Measurements from ENCODE around the gene TWNK.

Gene TWNK

DNA sequence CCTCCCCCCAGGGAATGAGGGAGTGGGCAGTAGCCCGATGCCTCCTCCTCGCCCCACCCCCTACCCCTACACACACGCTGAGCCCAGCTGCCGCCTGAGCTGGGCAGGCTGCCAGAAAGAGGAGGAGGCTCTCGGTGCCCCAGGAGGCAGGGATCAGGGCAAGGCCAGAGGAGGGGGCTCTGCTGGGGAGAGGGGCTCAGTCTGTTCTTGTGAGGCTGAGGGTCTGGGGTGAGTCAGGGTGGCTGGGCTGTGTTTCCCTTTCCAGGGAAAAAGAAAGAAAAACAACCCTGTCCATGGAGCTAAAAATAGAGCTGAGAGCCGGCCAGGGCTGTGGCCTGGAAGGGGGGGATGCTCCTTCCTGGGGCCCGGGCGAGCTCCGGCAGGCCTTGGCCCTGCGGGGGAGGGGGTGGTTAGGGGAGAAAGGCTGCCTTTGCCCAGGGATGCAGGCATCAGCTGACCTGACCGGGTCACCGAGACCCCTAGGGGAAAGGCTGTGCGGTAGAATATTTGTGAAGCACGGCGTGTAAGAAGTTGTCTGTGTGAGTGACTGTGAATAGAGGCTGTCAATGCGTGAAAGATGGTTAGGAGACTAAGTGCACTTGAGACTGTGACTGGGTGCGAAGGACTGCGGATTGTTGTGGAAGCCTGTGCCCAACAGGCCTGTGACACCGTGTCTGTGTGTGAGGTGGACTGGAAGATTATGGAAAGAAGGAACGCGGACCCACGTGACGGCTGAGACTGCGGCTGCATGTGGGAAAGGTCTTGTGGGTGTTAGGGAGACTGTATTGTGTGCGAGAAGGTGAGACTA is 11.0 kb downstream of the TWNK start:
- peaks cover 18 to 41% of the 10 kb centered on the region in 2 donors for H3K4me1 ChIP-seq (ENCODE audit: control insufficient read depth in 1 of 2, insufficient read depth in 2 of 2, low read length in 2 of 2)
- no peaks in the 10 kb centered on the region for H3K27me3 ChIP-seq (ENCODE audit: low read depth, low read length)
- no peaks in the 10 kb centered on the region for H3K9me3 ChIP-seq (ENCODE audit: control insufficient read depth in 1 of 2, low read length in 2 of 2)
- peaks cover 8 to 26% of the 10 kb centered on the region in 2 donors for H3K36me3 ChIP-seq (ENCODE audit: control insufficient read depth in 1 of 2, insufficient read depth in 2 of 2, low read length in 2 of 2)
- peak overlapping the region; percentile 59 to 82 for H3K4me3 ChIP-seq (ENCODE audit: low read depth in 1 of 2, low read length in 2 of 2)
- peak overlapping the region; percentile 97 for H3K27ac ChIP-seq (ENCODE audit: low read length)

DNA sequence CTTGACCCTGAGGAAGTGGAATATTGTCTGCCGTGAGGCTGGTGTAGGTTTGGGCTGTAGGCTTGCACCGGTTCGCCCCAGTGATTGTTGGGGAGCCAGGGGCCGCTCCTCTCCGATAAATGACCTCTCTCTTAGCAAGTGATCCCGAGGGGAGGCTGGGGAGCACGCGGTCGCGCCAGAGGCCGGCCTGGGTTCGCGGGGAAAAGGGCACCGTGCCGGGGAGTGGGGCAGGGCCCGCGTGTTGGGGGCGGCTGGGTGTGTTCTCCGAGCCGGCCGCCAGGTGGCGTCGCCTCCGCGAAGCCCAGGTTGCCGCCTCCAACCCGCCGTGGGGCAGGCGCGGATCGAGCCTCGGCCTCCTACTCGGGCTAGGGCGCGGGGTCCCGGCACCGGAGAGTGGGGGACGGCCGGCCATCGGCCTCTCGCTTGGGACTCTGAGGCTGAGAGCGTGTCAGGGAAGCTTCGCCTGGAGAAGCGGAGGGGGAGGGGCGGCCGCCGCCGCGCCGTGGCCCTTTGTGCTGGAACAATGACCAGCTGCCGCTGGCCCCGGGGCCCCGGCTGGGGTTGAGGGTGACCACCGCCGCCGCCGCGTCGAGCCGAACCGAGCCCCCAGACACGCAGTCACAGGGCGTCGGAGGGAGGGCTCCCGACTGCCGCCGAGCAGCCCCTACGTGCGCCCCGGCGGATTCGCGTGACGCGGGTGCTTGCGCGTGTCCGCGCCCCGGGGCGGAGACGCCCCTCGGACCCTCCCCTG is 11.8 kb downstream of the TWNK start:
- Histone ChIP-seq H3K36me3 (ENCODE audit: control insufficient read depth in 1 of 2, insufficient read depth in 2 of 2, low read length in 2 of 2) (peaks cover 3 to 29% of the 10 kb centered on the region in 2 donors), H3K27me3 (ENCODE audit: low read depth, low read length) (no peaks in the 10 kb centered on the region), H3K4me1 (ENCODE audit: control insufficient read depth in 1 of 2, insufficient read depth in 2 of 2, low read length in 2 of 2) (peaks cover 18 to 48% of the 10 kb centered on the region in 2 donors), H3K4me3 (ENCODE audit: low read depth in 1 of 2, low read length in 2 of 2) (peak overlapping the region; percentile 59 to 82), H3K9me3 (ENCODE audit: control insufficient read depth in 1 of 2, low read length in 2 of 2) (no peaks in the 10 kb centered on the region), H3K27ac (ENCODE audit: low read length) (peak overlapping the region; percentile 97)

DNA sequence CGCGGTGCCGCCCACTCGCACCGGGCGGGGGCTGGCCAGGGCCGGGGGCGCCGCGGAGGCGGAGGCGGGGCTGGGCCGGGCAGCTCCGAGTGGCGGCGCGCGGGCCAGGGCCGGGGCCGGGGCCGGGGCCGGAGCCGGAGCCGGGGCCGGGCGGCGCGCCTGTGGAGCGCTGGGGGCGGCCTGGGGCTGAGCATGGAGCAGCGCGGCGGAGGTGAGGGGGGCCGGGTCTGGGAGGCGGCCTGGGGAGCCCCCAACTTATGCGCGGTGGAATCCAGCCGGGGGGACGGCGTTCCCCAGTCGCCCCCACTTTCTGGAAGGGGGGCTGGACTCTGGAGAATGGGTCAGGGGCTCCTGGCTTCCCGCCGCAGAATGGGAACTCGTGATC is 12.4 kb downstream of the TWNK start, which contains the start of gene LZTS2:
TSS of gene LZTS2 (plus strand) at position 67 of the 385 bp plus-strand sequence. CDS start 2,731 bp downstream, outside the sequence.
- peak within 1 kb of the TSS; percentile 98 for H3K27ac ChIP-seq (ENCODE audit: low read length)
- peaks cover 18 to 50% of the 10 kb centered on the region in 2 donors for H3K4me1 ChIP-seq (ENCODE audit: control insufficient read depth in 1 of 2, insufficient read depth in 2 of 2, low read length in 2 of 2)
- peak within 1 kb of the TSS; percentile 71 to 82 for H3K4me3 ChIP-seq (ENCODE audit: low read depth in 1 of 2, low read length in 2 of 2)
- no peaks in the 10 kb centered on the region for H3K9me3 ChIP-seq (ENCODE audit: control insufficient read depth in 1 of 2, low read length in 2 of 2)
- peaks cover 3 to 30% of the 10 kb centered on the region in 2 donors for H3K36me3 ChIP-seq (ENCODE audit: control insufficient read depth in 1 of 2, insufficient read depth in 2 of 2, low read length in 2 of 2)
- no peaks in the 10 kb centered on the region for H3K27me3 ChIP-seq (ENCODE audit: low read depth, low read length)

DNA sequence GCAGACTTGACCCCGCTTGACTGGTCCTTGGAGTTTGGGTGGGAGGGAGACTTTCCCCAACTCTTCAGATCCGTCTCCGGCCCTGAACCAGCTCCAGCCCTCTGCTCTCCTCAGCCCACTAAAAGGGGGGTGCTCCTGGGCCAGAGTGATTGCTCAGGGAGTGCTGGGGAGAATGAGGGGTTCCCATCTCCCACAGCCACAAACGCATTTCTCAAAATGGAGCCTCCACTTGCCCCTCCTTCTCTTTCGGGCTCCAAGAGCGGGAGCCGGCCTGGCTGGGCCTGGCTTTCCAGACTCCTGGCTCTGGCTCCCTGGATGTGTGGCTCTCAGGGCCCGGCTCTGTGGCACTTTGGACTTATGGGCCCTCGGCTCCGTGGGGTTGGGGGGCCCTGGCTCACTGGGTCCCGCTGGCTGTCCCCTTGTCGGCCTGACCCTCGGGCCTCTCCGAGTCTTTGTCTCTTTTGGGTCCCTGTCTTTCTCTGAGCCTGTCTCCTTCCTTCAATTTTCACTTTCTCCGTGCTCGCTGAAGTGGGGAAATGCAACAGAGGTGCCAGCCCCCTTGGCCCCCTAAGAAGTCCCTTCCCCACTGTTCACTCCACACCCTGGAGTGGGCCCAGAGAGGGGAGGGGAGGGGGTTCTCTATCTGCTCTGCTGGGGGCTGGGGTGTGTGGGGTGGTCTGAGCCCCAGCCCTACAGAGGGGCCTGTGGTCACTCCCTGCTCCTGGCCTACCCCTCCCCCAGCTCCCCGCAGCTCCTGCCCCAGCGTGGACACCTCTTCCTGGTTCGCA is 13.0 kb downstream of the TWNK start:
- H3K9me3 ChIP-seq (ENCODE audit: control insufficient read depth in 1 of 2, low read length in 2 of 2) = no peaks in the 10 kb centered on the region
- H3K27ac ChIP-seq (ENCODE audit: low read length) = peak overlapping the region; percentile 98
- peaks cover 3 to 35% of the 10 kb centered on the region in 2 donors for H3K36me3 ChIP-seq (ENCODE audit: control insufficient read depth in 1 of 2, insufficient read depth in 2 of 2, low read length in 2 of 2)
- H3K4me3 ChIP-seq (ENCODE audit: low read depth in 1 of 2, low read length in 2 of 2) = peak overlapping the region; percentile 71 to 80
- no peaks in the 10 kb centered on the region for H3K27me3 ChIP-seq (ENCODE audit: low read depth, low read length)
- peaks cover 18 to 50% of the 10 kb centered on the region in 2 donors for H3K4me1 ChIP-seq (ENCODE audit: control insufficient read depth in 1 of 2, insufficient read depth in 2 of 2, low read length in 2 of 2)

DNA sequence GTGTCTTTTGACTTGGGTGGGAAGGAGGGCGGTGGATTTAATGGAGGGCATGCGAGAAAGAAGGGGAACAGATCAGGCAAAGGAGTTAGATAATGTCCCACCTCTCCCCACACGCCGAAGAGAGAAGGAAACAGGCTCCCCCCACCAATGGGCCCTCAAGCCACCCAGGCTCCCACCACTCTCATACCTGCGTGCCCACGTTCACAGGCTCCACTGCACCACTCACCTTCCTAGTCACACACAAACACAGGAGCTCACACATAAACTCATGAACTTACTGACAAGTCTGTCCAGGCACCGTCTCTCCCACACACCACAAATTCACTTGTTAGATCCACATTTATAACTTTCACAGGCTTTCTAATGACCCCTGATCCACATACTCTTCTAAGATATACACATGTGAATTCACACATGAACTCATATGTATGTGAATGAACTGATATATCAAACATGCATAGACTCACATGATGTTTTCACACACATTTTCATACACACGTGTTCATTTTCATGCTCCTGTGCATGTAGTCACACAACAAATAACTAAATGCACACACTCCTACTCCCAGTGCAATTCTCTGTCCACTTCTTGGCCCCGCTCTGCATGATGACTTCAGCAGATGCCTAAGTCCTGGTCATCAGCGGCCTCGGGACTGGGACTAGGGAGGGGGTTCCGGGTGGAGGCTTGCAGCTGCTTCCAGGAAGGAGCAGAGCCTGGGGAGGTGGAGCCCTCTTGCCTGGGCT is 13.7 kb downstream of the TWNK start:
- no peaks in the 10 kb centered on the region for H3K9me3 ChIP-seq (ENCODE audit: control insufficient read depth in 1 of 2, low read length in 2 of 2)
- H3K4me3 ChIP-seq (ENCODE audit: low read depth in 1 of 2, low read length in 2 of 2) = peak overlapping the region; percentile 71 to 80
- peak overlapping the region; percentile 98 for H3K27ac ChIP-seq (ENCODE audit: low read length)
- H3K36me3 ChIP-seq (ENCODE audit: control insufficient read depth in 1 of 2, insufficient read depth in 2 of 2, low read length in 2 of 2) = peaks cover 9 to 42% of the 10 kb centered on the region in 2 donors
- peaks cover 18 to 50% of the 10 kb centered on the region in 2 donors for H3K4me1 ChIP-seq (ENCODE audit: control insufficient read depth in 1 of 2, insufficient read depth in 2 of 2, low read length in 2 of 2)
- H3K27me3 ChIP-seq (ENCODE audit: low read depth, low read length) = no peaks in the 10 kb centered on the region

DNA sequence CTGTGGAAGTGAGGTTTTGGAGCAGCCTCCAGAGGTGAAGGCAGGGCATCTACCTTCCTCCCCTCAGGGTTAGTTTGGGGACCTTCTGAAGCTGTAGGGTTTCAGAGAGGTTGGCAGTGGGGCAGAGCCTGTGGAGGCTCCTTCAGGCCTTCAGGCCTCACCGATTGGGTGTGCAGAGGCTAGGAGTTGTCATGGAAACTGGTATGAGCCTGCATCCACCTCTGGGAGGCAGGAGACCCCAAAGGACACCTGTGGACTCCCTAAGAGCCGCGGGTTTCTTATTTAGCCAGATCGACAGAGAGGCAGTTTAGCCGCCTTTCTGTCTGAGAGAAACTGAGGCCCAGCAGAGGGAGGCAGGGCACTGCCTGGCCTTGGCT is 14.3 kb downstream of the TWNK start:
- peaks cover 9 to 48% of the 10 kb centered on the region in 2 donors for H3K36me3 ChIP-seq (ENCODE audit: control insufficient read depth in 1 of 2, insufficient read depth in 2 of 2, low read length in 2 of 2)
- H3K9me3 ChIP-seq (ENCODE audit: control insufficient read depth in 1 of 2, low read length in 2 of 2) = no peaks in the 10 kb centered on the region
- H3K27ac ChIP-seq (ENCODE audit: low read length) = peak overlapping the region; percentile 98
- H3K4me3 ChIP-seq (ENCODE audit: low read depth in 1 of 2, low read length in 2 of 2) = peak overlapping the region; percentile 71 to 80
- H3K4me1 ChIP-seq (ENCODE audit: control insufficient read depth in 1 of 2, insufficient read depth in 2 of 2, low read length in 2 of 2) = peaks cover 18 to 49% of the 10 kb centered on the region in 2 donors
- H3K27me3 ChIP-seq (ENCODE audit: low read depth, low read length) = no peaks in the 10 kb centered on the region

DNA sequence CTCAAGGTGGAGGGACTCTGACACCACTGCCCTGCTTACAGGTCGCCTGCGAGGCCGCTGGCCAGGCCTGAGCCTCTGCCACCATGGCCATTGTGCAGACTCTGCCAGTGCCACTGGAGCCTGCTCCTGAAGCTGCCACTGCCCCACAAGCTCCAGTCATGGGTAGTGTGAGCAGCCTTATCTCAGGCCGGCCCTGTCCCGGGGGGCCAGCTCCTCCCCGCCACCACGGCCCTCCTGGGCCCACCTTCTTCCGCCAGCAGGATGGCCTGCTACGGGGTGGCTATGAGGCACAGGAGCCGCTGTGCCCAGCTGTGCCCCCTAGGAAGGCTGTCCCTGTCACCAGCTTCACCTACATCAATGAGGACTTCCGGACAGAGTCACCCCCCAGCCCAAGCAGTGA is 15.1 kb downstream of the TWNK start:
- peaks cover 9 to 53% of the 10 kb centered on the region in 2 donors for H3K36me3 ChIP-seq (ENCODE audit: control insufficient read depth in 1 of 2, insufficient read depth in 2 of 2, low read length in 2 of 2)
- H3K4me3 ChIP-seq (ENCODE audit: low read depth in 1 of 2, low read length in 2 of 2) = peak overlapping the region in 1 of 2 donors; percentile 80
- H3K27me3 ChIP-seq (ENCODE audit: low read depth, low read length) = no peaks in the 10 kb centered on the region
- H3K4me1 ChIP-seq (ENCODE audit: control insufficient read depth in 1 of 2, insufficient read depth in 2 of 2, low read length in 2 of 2) = peaks cover 18 to 54% of the 10 kb centered on the region in 2 donors
- H3K9me3 ChIP-seq (ENCODE audit: control insufficient read depth in 1 of 2, low read length in 2 of 2) = no peaks in the 10 kb centered on the region
- H3K27ac ChIP-seq (ENCODE audit: low read length) = peak overlapping the region; percentile 98

DNA sequence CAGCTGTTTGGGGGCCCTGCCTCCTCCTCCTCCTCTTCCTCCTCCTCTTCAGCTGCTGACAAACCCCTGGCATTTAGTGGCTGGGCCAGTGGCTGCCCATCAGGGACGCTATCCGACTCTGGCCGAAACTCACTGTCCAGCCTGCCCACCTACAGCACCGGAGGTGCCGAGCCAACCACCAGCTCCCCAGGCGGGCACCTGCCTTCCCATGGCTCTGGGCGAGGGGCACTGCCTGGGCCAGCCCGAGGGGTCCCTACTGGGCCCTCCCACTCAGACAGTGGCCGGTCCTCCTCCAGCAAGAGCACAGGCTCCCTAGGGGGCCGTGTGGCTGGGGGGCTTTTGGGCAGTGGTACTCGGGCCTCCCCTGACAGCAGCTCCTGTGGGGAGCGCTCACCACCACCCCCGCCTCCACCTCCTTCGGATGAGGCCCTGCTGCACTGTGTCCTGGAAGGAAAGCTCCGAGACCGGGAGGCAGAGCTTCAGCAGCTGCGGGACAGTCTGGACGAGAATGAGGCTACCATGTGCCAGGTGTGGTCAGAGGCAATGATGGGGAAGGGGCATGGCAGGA is 16.4 kb downstream of the TWNK start:
- H3K4me3 ChIP-seq (ENCODE audit: low read depth in 1 of 2, low read length in 2 of 2) = no peak overlapping the region
- H3K36me3 ChIP-seq (ENCODE audit: control insufficient read depth in 1 of 2, insufficient read depth in 2 of 2, low read length in 2 of 2) = peaks cover 9 to 51% of the 10 kb centered on the region in 2 donors
- H3K27me3 ChIP-seq (ENCODE audit: low read depth, low read length) = no peaks in the 10 kb centered on the region
- H3K27ac ChIP-seq (ENCODE audit: low read length) = no peak overlapping the region
- no peaks in the 10 kb centered on the region for H3K9me3 ChIP-seq (ENCODE audit: control insufficient read depth in 1 of 2, low read length in 2 of 2)
- peaks cover 16 to 62% of the 10 kb centered on the region in 2 donors for H3K4me1 ChIP-seq (ENCODE audit: control insufficient read depth in 1 of 2, insufficient read depth in 2 of 2, low read length in 2 of 2)

DNA sequence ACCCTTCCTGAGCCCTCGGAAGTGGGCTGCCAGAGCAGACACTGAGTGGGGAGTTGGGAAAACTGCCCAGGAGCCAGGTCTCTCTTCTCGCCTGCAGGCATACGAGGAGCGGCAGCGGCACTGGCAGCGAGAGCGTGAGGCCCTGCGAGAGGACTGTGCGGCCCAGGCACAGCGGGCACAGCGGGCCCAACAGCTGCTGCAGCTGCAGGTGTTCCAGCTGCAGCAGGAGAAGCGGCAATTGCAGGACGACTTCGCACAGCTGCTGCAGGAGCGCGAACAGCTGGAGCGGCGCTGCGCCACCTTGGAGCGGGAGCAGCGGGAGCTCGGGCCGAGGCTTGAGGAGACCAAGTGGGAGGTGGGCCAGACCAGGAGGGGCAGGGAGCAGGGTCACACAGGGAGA is 18.0 kb downstream of the TWNK start:
- Histone ChIP-seq H3K4me3 (ENCODE audit: low read depth in 1 of 2, low read length in 2 of 2) (no peak overlapping the region), H3K4me1 (ENCODE audit: control insufficient read depth in 1 of 2, insufficient read depth in 2 of 2, low read length in 2 of 2) (peaks cover 14 to 61% of the 10 kb centered on the region in 2 donors), H3K9me3 (ENCODE audit: control insufficient read depth in 1 of 2, low read length in 2 of 2) (no peaks in the 10 kb centered on the region), H3K36me3 (ENCODE audit: control insufficient read depth in 1 of 2, insufficient read depth in 2 of 2, low read length in 2 of 2) (peaks cover 9 to 39% of the 10 kb centered on the region in 2 donors), H3K27ac (ENCODE audit: low read length) (no peak overlapping the region), H3K27me3 (ENCODE audit: low read depth, low read length) (no peaks in the 10 kb centered on the region)

DNA sequence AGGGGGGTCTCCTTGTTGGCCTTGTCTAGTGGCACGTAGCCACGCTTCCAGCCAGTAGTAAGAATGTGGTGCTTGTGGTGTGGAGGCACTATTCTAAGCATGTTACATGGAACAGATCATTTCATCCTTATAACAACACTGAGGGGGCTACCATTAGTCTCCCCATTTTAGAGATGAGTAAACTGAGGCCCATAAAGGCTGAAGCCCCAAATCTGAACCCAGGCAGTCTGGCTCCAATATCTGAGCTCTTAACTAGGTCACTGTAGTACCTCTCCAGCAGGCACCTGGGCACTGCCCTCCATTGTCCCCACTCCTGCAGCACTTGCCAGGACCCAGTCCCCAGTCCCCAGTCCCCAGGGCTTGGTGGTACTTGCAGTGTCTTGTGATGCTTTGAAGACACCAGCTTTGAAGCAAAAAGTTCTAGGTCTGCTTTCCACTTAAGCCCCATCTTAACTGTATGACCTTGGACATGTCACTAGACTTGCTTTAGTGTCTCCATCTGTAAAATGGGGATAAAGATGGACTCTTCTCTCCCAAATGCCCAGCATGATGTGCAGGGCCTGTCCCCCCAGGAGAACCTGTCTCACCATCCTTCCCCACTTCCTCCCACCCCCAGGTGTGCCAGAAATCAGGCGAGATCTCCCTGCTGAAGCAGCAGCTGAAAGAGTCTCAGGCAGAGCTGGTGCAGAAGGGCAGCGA is 18.7 kb downstream of the TWNK start:
- no peaks in the 10 kb centered on the region for H3K27me3 ChIP-seq (ENCODE audit: low read depth, low read length)

More for the DNA sequence above, 18.7 kb downstream of the TWNK start:
- no peak overlapping the region for H3K27ac ChIP-seq (ENCODE audit: low read length)
- peaks cover 12 to 55% of the 10 kb centered on the region in 2 donors for H3K4me1 ChIP-seq (ENCODE audit: control insufficient read depth in 1 of 2, insufficient read depth in 2 of 2, low read length in 2 of 2)
- no peak overlapping the region for H3K4me3 ChIP-seq (ENCODE audit: low read depth in 1 of 2, low read length in 2 of 2)
- H3K9me3 ChIP-seq (ENCODE audit: control insufficient read depth in 1 of 2, low read length in 2 of 2) = no peaks in the 10 kb centered on the region
- peaks cover 9 to 37% of the 10 kb centered on the region in 2 donors for H3K36me3 ChIP-seq (ENCODE audit: control insufficient read depth in 1 of 2, insufficient read depth in 2 of 2, low read length in 2 of 2)
